ENCODE results near the gene ZNF277. TPM values are rescaled to one million over a fixed set of nuclear protein-coding genes. Genes with fewer than 3 reads are reported as not detected.

The ZNF277 gene
- total RNA-seq, 1 donor from 2014 or later, result 16.2 TPM

- no peaks in the 10 kb centered on the region for H3K27me3 Mint-ChIP-seq (ENCODE audit: low read depth)
- peak overlapping the region; percentile 10 for H3K27ac Mint-ChIP-seq (ENCODE audit: unreplicated experiment)
- H3K4me3 Mint-ChIP-seq (ENCODE audit: unreplicated experiment), result no peak overlapping the region
- DNase-seq (ENCODE audit: low spot score), result no peak
- TF ChIP-seq CTCF (IDR thresholded peaks at IDR 0.05), result no peak
- H3K9me3 Mint-ChIP-seq (ENCODE audit: low read depth), result no peaks in the 10 kb centered on the region
- peaks cover 26% of the 10 kb centered on the region for H3K4me1 Mint-ChIP-seq (ENCODE audit: low read depth)
- peaks cover 2% of the 10 kb centered on the region for H3K36me3 Mint-ChIP-seq (ENCODE audit: low read depth)
These were observed 46.2 kb downstream of the ZNF277 start for GRCh38 chr7:112252691-112253090.

- no peak for DNase-seq (ENCODE audit: low spot score)
- Mint-ChIP-seq H3K9me3 (ENCODE audit: low read depth) (no peaks in the 10 kb centered on the region), H3K27ac (ENCODE audit: unreplicated experiment) (no peak overlapping the region), H3K4me3 (ENCODE audit: unreplicated experiment) (no peak overlapping the region), H3K36me3 (ENCODE audit: low read depth) (peaks cover 2% of the 10 kb centered on the region), H3K4me1 (ENCODE audit: low read depth) (peaks cover 29% of the 10 kb centered on the region), H3K27me3 (ENCODE audit: low read depth) (no peaks in the 10 kb centered on the region)
- TF ChIP-seq CTCF (IDR thresholded peaks at IDR 0.05), result no peak
These were observed 47.7 kb downstream of the ZNF277 start for GRCh38 chr7:112254156-112254555.

GRCh38 chr7:112254709-112255387 lies 48.4 kb downstream of the ZNF277 start:
- Mint-ChIP-seq H3K4me1 (ENCODE audit: low read depth) (peaks cover 29% of the 10 kb centered on the region), H3K4me3 (ENCODE audit: unreplicated experiment) (no peak overlapping the region), H3K27ac (ENCODE audit: unreplicated experiment) (no peak overlapping the region), H3K27me3 (ENCODE audit: low read depth) (no peaks in the 10 kb centered on the region), H3K36me3 (ENCODE audit: low read depth) (peaks cover 2% of the 10 kb centered on the region), H3K9me3 (ENCODE audit: low read depth) (no peaks in the 10 kb centered on the region)
- no peak for DNase-seq (ENCODE audit: low spot score)
- TF ChIP-seq CTCF (IDR thresholded peaks at IDR 0.05), result no peak

- H3K36me3 Mint-ChIP-seq (ENCODE audit: low read depth), result peaks cover 2% of the 10 kb centered on the region
- H3K9me3 Mint-ChIP-seq (ENCODE audit: low read depth), result no peaks in the 10 kb centered on the region
- H3K27me3 Mint-ChIP-seq (ENCODE audit: low read depth), result no peaks in the 10 kb centered on the region
- no peak overlapping the region for H3K4me3 Mint-ChIP-seq (ENCODE audit: unreplicated experiment)
- no peak overlapping the region for H3K27ac Mint-ChIP-seq (ENCODE audit: unreplicated experiment)
- TF ChIP-seq CTCF (IDR thresholded peaks at IDR 0.05), result no peak
- DNase-seq (ENCODE audit: low spot score), result no peak
- peaks cover 29% of the 10 kb centered on the region for H3K4me1 Mint-ChIP-seq (ENCODE audit: low read depth)
These were observed 48.9 kb downstream of the ZNF277 start for GRCh38 chr7:112255388-112255720.

GRCh38 chr7:112257073-112257472 lies 50.6 kb downstream of the ZNF277 start:
- H3K36me3 Mint-ChIP-seq (ENCODE audit: low read depth), result no peaks in the 10 kb centered on the region
- H3K4me1 Mint-ChIP-seq (ENCODE audit: low read depth), result peaks cover 24% of the 10 kb centered on the region
- no peak overlapping the region for H3K27ac Mint-ChIP-seq (ENCODE audit: unreplicated experiment)
- H3K9me3 Mint-ChIP-seq (ENCODE audit: low read depth), result no peaks in the 10 kb centered on the region
- DNase-seq (ENCODE audit: low spot score), result no peak
- no peak overlapping the region for H3K4me3 Mint-ChIP-seq (ENCODE audit: unreplicated experiment)
- no peak for TF ChIP-seq CTCF (IDR thresholded peaks at IDR 0.05)
- H3K27me3 Mint-ChIP-seq (ENCODE audit: low read depth), result no peaks in the 10 kb centered on the region
